Fibroblast of mammary gland (primary cell): Measurements from ENCODE around the gene ATP1B4.

Source experiments
- DNase-seq: peaks from one replicate; pipeline ENCODE4 v3.0.0-alpha.2; 2010; ENCODE audit warnings: low read depth
- H3K4me3 ChIP-seq: 2 replicates; pipeline ENCODE4 v1.5.1; 2011; ENCODE audit warnings: low read depth, mild to moderate bottlenecking, low read length, moderate library complexity; ENCODE audit not compliant: control insufficient read depth
- CTCF ChIP-seq: conservative IDR thresholded peaks from 2 replicates; pipeline ENCODE4 v1.5.1; 2011; ENCODE audit warnings: low read depth, low read length, inconsistent platforms; ENCODE audit not compliant: control insufficient read depth, insufficient read depth

Gene ATP1B4

DNA sequence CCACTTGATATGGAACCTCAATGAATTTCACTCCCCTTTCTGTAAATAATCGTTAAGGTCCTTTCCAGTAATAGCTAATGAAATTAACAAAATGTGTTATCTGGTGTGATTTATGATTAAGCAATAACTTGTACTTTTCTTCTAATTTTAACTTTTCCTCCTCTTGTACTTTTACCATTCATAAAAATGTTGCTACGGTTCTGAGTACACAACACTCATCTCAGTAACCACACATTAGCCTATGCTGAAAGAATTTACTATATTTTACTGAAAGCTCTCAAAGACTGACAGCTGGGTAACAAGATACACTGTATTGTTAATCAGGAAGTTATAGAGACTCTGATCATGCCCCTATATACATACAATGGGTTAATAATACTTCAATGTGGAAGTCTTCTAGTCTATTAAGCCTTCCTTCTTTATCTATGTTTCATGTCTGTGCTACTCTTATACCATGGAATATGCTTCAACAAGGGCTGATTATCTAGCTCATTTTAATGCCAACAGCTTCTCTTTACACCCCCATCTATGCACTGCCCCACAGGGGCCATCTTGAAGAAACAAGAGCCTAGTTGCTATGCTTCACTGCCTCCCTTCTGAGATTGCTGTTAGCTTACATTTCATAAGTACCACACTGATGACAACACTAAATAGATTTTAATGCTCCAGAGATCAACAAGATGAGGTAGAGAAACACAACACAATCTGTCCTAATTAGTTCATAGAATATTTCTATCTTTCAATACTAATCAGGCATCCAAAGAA is 68.1 kb downstream of the ATP1B4 start:
- no peak for TF ChIP-seq CTCF
- no peak for DNase-seq
- no peak overlapping the region for H3K4me3 ChIP-seq
